Activated CD4-positive, CD25-positive, alpha-beta regulatory T cell treated with anti-CD3 and anti-CD28 coated beads, Interleukin-2, amount 50 U/mL, for 16 hours (primary cell): ENCODE data around the gene DOK4.
"Not testable (repeated sequence)": the region's sequence is repeated elsewhere in the genome, so short reads cannot be mapped to it uniquely, and the experiment has no call there.

Experiments used
- DNase-seq: peaks from one replicate; pipeline ENCODE4 v3.0.0-alpha.2; 2020; ENCODE audit warnings: low read depth, low spot score

DOK4 gene

GRCh38 chr16:57502048-57502775 lies 15.9 kb upstream of the DOK4 start:
- DNase-seq = no peak

- DNase-seq = no peak
Observed at GRCh38 chr16:57501492-57501891, 15.2 kb upstream of the DOK4 start.

GRCh38 chr16:57500578-57501111 lies 14.4 kb upstream of the DOK4 start:
- no peak for DNase-seq

GRCh38 chr16:57499941-57500340 lies 13.6 kb upstream of the DOK4 start:
- DNase-seq = not testable (repeated sequence)

- no peak for DNase-seq
Observed at GRCh38 chr16:57498031-57498430, 11.7 kb upstream of the DOK4 start.

GRCh38 chr16:57497121-57497520 lies 10.8 kb upstream of the DOK4 start:
- no peak for DNase-seq

GRCh38 chr16:57493767-57494166 lies 7.5 kb upstream of the DOK4 start:
- DNase-seq = no peak

GRCh38 chr16:57489229-57489628 lies 2.9 kb upstream of the DOK4 start:
- DNase-seq = no peak

GRCh38 chr16:57486858-57487834 lies 853 bp upstream of the DOK4 start:
- DNase-seq = no peak

- no peak for DNase-seq
Observed at GRCh38 chr16:57485091-57485915, 990 bp downstream of the DOK4 start.

GRCh38 chr16:57484515-57485005 lies 1.7 kb downstream of the DOK4 start:
- no peak for DNase-seq

- no peak for DNase-seq
Observed at GRCh38 chr16:57483725-57484514, 2.4 kb downstream of the DOK4 start.

GRCh38 chr16:57482845-57483545 lies 3.3 kb downstream of the DOK4 start:
- DNase-seq = no peak

GRCh38 chr16:57481421-57481820 lies 4.9 kb downstream of the DOK4 start:
- no peak for DNase-seq

GRCh38 chr16:57480754-57481230 lies 5.5 kb downstream of the DOK4 start:
- no peak for DNase-seq

- DNase-seq = no peak
Observed at GRCh38 chr16:57479976-57480753, 6.1 kb downstream of the DOK4 start.

- DNase-seq = no peak
Observed at GRCh38 chr16:57479205-57479975, 6.9 kb downstream of the DOK4 start.
